Right cardiac atrium (tissue), 5 donors: ENCODE measurements around the gene RBBP8. TPM values are rescaled to one million over a fixed set of nuclear protein-coding genes. Genes with fewer than 3 reads are reported as not detected.
"Not testable (repeated sequence)": the region's sequence is repeated elsewhere in the genome, so short reads cannot be mapped to it uniquely, and the experiment has no call there.

Source experiments
- ATAC-seq, 2 donors: fragments of 200-7000 bp; cut with Tn5 transposase; one replicate each; pipeline versions ENCODE4 v1.8.0 to v1.9.1; 2020; ENCODE audit warnings: moderate library complexity in 2 of 2, mild to moderate bottlenecking in 1 of 2
- DNase-seq, 3 donors: peaks; one replicate each; pipeline ENCODE4 v3.0.0-alpha.2; 2020
- H3K27ac ChIP-seq: one replicate; pipeline ENCODE4 v1.5.1; 2013; ENCODE audit warnings: mild to moderate bottlenecking, low read length, control low read depth, moderate library complexity
- H3K27me3 ChIP-seq: one replicate; pipeline ENCODE4 v1.6.1; 2013; ENCODE audit not compliant: control insufficient read depth, insufficient read depth
- H3K4me1 ChIP-seq: one replicate; pipeline ENCODE4 v1.6.1; 2013; ENCODE audit warnings: low read length; ENCODE audit not compliant: control insufficient read depth, insufficient read depth
- H3K4me3 ChIP-seq: one replicate; pipeline ENCODE4 v1.5.1; 2013; ENCODE audit warnings: low read length, control low read depth
- H3K9me3 ChIP-seq: one replicate; pipeline ENCODE4 v1.6.1; 2013; ENCODE audit warnings: low read length; ENCODE audit not compliant: control insufficient read depth
- WGBS: extraction: QIAGEN DNeasy Blood & Tissue Kit; methylation state at CpG from one replicate; pipeline ENCODE4 v1.1.7; 2013; 5-methylcytosine and 5-hydroxymethylcytosine counted together
- intact Hi-C, 4 donors: fragments of 100-400 bp; cut with DNase I; formaldehyde crosslinking; loops; one replicate each; pipeline versions ENCODE4 v1.11.0 to v1.14.0; 2022 to 2023
- polyA plus RNA-seq: library from polyadenylated mRNA; stranded (reverse); fragments of 200-250 nt; gene quantifications from one replicate; pipeline ENCODE4 v1.2.3, GENCODE V29; 2013
- total RNA-seq, 4 donors: library from RNA; stranded (reverse); fragmentation: NEBNext Ultra II Directional; extraction: Animal tissue kit (Norgen Biotek cat#: 25700); gene quantifications; one replicate each; pipeline ENCODE4 v1.2.1, GENCODE V29; 2021
- donor health status: healthy with polysubstance abuse.
- donor health status: DM: no; HTN: yes; CAD: no.
- donor health status: DM: no; HTN: no; CAD: no.
- donor health status: DM: no; HTN: yes; CAD: no; lungs with severe emphysema.
- donor health status: DM: yes; HTN: yes; CAD: no.

Gene RBBP8
- total and polyA plus RNA-seq, 5 donors = 6.3 to 9.7 (median 6.6) TPM

- intact Hi-C loops = loop anchor here in 1 of 4 donors (10.0 kb wide), 1 partner anchor 45 kb away; no protein-coding TSS in a partner anchor
- Histone ChIP-seq H3K4me1 (no peaks in the 10 kb centered on the region), H3K9me3 (no peaks in the 10 kb centered on the region), H3K27ac (no peak overlapping the region), H3K4me3 (no peak overlapping the region), H3K27me3 (no peaks in the 10 kb centered on the region)
- no peak for DNase-seq
- no peak for ATAC-seq
Measured at GRCh38 chr18:22939649-22940048, 6.5 kb downstream of the RBBP8 start.

- H3K27ac ChIP-seq = no peak overlapping the region
- intact Hi-C loops = no loop called here
- H3K4me1 ChIP-seq = no peaks in the 10 kb centered on the region
- ATAC-seq = no peak
- H3K27me3 ChIP-seq = no peaks in the 10 kb centered on the region
- H3K4me3 ChIP-seq = no peak overlapping the region
- DNase-seq = no peak
- H3K9me3 ChIP-seq = no peaks in the 10 kb centered on the region
- WGBS = 89% methylated on average over 2 of the region's 2 CpGs
Measured at GRCh38 chr18:22943847-22944246, 10.7 kb downstream of the RBBP8 start.

DNA sequence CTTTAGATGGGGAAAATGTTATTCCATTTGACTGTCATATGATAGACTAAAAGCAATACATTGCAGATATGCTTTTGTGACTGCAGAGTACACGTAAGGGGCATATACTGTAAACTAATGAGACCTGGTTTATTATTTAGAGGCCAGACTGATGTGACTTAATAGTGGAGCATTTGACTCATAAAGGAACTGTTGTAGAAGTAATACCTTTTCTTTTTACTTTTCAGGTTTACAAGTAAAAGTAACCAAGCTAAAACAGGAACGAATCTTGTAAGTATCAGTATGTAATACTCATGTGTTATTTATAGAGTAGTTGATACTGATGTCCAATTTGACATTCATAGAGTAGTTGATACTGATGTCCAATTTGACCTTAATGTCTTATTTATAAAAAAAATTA lies 13.1 kb downstream of the RBBP8 start:
- DNase-seq (no peak), ATAC-seq (no peak)
- intact Hi-C loops = no loop called here
- 77% methylated on average over 2 of the region's 2 CpGs for WGBS
- no peaks in the 10 kb centered on the region for H3K27me3 ChIP-seq
- H3K9me3 ChIP-seq = no peaks in the 10 kb centered on the region
- H3K4me3 ChIP-seq = no peak overlapping the region
- no peak overlapping the region for H3K27ac ChIP-seq
- H3K4me1 ChIP-seq = no peaks in the 10 kb centered on the region

- 43% methylated on average over 2 of the region's 2 CpGs for WGBS
- intact Hi-C loops = no loop called here
- no peak overlapping the region for H3K27ac ChIP-seq
- H3K4me1 ChIP-seq = no peaks in the 10 kb centered on the region
- no peak for ATAC-seq
- no peaks in the 10 kb centered on the region for H3K9me3 ChIP-seq
- DNase-seq = no peak
- no peak overlapping the region for H3K4me3 ChIP-seq
- H3K27me3 ChIP-seq = no peaks in the 10 kb centered on the region
Measured at GRCh38 chr18:22946846-22947245, 13.7 kb downstream of the RBBP8 start.

- 92% methylated on average over 1 of the region's 1 CpG for WGBS
- Histone ChIP-seq H3K4me1 (no peaks in the 10 kb centered on the region), H3K4me3 (no peak overlapping the region), H3K27ac (no peak overlapping the region), H3K9me3 (no peaks in the 10 kb centered on the region), H3K27me3 (no peaks in the 10 kb centered on the region)
- ATAC-seq = no peak
- no peak for DNase-seq
- intact Hi-C loops = no loop called here
Measured at GRCh38 chr18:22951823-22952222, 18.7 kb downstream of the RBBP8 start.

DNA sequence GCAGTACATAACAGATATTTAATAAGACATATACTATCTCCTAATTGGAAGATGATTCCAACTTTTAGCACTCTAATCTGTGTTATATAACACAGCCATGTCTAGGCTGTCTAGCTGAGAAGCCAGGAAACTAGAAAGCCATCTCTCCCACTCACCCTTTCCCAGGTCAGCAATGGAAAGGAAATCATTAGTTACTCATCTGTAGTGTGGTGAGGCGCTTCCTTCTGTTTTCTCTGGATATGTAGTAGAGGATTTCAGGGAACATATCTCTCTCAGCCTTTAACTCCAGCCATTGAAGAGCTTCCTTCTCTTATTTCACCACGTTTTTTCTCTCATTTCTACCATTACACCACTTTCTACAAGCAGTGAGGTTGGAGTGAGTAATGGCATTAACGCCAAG lies 19.4 kb downstream of the RBBP8 start:
- Histone ChIP-seq H3K4me1 (no peaks in the 10 kb centered on the region), H3K4me3 (no peak overlapping the region), H3K9me3 (no peaks in the 10 kb centered on the region), H3K27me3 (no peaks in the 10 kb centered on the region), H3K27ac (no peak overlapping the region)
- DNase-seq (no peak), ATAC-seq (no peak)
- intact Hi-C loops = no loop called here
- WGBS = 83% methylated on average over 3 of the region's 3 CpGs

DNA sequence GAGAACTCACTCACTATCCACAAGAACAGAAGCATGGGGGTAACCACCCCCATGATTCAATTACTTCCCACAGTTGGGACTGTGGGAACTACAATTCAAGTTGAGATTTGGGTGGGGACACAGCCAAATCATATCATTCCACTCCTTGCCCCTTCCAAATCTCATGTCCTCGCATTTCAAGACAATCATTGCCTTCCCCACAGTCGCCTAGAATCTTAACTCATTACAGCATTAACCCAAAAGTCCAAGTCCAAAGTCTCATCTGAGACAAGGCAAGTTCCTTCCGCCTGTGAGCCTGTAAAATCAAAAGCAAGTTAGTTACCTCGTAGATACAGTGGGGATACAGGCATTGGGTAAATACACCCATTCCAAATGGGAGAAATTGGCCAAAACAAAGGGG lies 20.9 kb downstream of the RBBP8 start:
- H3K4me3 ChIP-seq, H3K27ac ChIP-seq, H3K4me1 ChIP-seq, DNase-seq, H3K9me3 ChIP-seq, ATAC-seq, H3K27me3 ChIP-seq, intact Hi-C loops: not testable (repeated sequence)
- 96% methylated on average over 4 of the region's 4 CpGs for WGBS

GRCh38 chr18:22956226-22956625 lies 23.1 kb downstream of the RBBP8 start:
- WGBS = 97% methylated on average over 3 of the region's 3 CpGs
- intact Hi-C loops = no loop called here
- H3K27me3 ChIP-seq = no peaks in the 10 kb centered on the region
- no peak for DNase-seq
- no peak for ATAC-seq
- H3K4me1 ChIP-seq = no peaks in the 10 kb centered on the region
- no peaks in the 10 kb centered on the region for H3K9me3 ChIP-seq
- H3K27ac ChIP-seq = no peak overlapping the region
- H3K4me3 ChIP-seq = no peak overlapping the region

DNA sequence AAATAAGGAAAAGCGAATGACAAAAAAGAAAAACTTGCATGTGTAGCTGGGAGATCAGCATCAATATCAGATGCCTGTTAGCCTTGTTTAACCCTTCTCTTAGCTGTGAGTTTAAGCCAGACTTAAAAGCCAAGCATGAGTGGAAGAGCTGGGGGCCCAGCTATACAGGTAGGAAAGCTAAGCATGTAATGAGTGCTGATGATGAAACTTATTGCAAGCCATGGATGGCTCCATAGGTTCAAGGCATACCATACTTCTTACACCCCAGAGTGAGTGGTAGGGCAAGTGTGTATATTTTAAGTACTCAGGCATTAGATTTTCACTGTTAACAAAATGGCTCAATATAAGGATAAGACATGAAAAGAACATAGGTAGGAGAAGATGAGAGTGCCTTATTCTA lies 28.0 kb downstream of the RBBP8 start:
- 96% methylated on average over 1 of the region's 1 CpG for WGBS
- Histone ChIP-seq H3K4me1 (no peaks in the 10 kb centered on the region), H3K4me3 (no peak overlapping the region), H3K9me3 (no peaks in the 10 kb centered on the region), H3K27ac (no peak overlapping the region), H3K27me3 (no peaks in the 10 kb centered on the region)
- intact Hi-C loops = no loop called here
- ATAC-seq = no peak
- no peak for DNase-seq

DNA sequence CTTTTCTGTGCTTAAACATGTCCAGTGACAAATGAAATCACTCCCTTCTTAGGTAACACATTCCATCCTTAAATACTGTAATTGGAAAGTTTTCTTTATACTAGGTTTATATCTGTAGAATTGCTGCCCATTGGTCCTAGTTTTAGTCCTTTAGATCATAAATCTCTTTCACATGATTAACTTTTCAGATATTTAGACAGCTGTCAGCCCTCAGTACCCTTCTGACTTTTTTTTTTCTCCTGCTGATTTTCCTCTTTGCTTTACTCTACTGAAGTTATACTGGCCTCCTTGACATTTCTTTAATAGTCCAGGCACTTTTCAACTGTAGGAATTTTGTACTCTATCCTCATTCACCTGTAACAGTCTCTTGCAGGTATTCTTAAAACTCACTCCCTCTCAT lies 28.9 kb downstream of the RBBP8 start:
- H3K27ac ChIP-seq = no peak overlapping the region
- H3K27me3 ChIP-seq = no peaks in the 10 kb centered on the region
- no peaks in the 10 kb centered on the region for H3K9me3 ChIP-seq
- no peak overlapping the region for H3K4me3 ChIP-seq
- ATAC-seq (no peak), DNase-seq (no peak)
- no peaks in the 10 kb centered on the region for H3K4me1 ChIP-seq
- intact Hi-C loops = no loop called here

- DNase-seq (no peak), ATAC-seq (no peak)
- H3K4me3 ChIP-seq = no peak overlapping the region
- intact Hi-C loops = no loop called here
- no peaks in the 10 kb centered on the region for H3K27me3 ChIP-seq
- WGBS = 79% methylated on average over 3 of the region's 3 CpGs
- no peak overlapping the region for H3K27ac ChIP-seq
- no peaks in the 10 kb centered on the region for H3K4me1 ChIP-seq
- H3K9me3 ChIP-seq = no peaks in the 10 kb centered on the region
Measured at GRCh38 chr18:22964116-22964515, 31.0 kb downstream of the RBBP8 start.

GRCh38 chr18:22964722-22965121 lies 31.6 kb downstream of the RBBP8 start:
- Histone ChIP-seq H3K4me1 (no peaks in the 10 kb centered on the region), H3K9me3 (no peaks in the 10 kb centered on the region), H3K27ac (no peak overlapping the region), H3K27me3 (no peaks in the 10 kb centered on the region), H3K4me3 (no peak overlapping the region)
- DNase-seq = no peak
- intact Hi-C loops = no loop called here
- ATAC-seq = no peak
